GM12891 (cell line): Measurements from ENCODE around the gene TAP2.

Experiments
- POLR2A ChIP-seq: IDR thresholded peaks from 2 replicates; pipeline ENCODE4 v1.6.1; 2011; ENCODE audit warnings: low read depth, low read length, control low read depth
- POLR2AphosphoS5 ChIP-seq: IDR thresholded peaks from 2 replicates; pipeline ENCODE4 v1.6.1; 2011; ENCODE audit warnings: low read depth, low read length, control low read depth
- POU2F2 ChIP-seq: IDR thresholded peaks from 2 replicates; pipeline ENCODE4 v1.6.1; 2011; ENCODE audit warnings: low read depth, mild to moderate bottlenecking, control low read depth, low read length, moderate library complexity

DNA sequence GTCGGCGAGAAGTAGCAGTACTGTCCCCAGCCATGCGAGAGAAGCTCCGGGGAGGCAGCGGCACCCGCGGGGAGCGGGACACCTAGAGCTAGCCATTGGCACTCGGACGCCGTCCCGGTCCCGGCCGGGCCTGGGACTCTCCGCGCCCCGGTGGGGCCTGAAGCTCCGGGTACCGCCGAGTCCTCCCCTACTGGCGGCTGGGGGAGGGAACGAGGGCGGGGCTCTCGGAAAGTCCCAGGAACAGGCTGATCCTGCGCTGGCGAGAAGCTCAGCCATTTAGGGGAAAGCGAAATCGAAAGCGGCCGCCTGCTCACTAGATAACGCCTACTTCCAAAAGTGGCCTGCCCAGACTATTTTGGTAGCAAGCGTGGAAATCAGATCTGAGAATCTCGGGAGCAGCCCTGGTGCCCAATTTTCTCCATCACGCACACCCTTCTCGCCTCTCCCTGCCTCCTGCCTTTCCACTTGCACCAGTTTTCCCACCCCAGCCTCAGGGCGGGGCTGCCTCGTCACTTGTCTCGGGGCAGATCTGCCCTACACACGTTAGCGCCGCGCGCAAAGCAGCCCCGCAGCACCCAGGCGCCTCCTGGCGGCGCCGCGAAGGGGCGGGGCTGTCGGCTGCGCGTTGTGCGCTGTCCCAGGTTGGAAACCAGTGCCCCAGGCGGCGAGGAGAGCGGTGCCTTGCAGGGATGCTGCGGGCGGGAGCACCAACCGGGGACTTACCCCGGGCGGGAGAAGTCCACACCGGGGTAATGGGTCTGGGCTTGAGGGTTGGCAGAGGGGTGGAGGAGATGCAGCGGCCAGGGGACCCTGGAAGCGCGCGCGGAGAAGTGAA, 15.2 kb upstream of the TAP2 start, which contains the start of the genes PSMB9 and TAP1:
- TF ChIP-seq POLR2AphosphoS5 (peak; percentile 59), POLR2A (peak; percentile 83; the same call in 1 of the 2 replicates), POU2F2 (peak; percentile 56; the same call in 1 of the 2 replicates)
